Retinal pigment epithelial cell (primary cell): ENCODE data around the gene PRLH.

ENCODE experiments used
- DNase-seq: peaks from one replicate; pipeline ENCODE4 v3.0.0-alpha.2; 2010; ENCODE audit warnings: low read depth
- H3K4me3 ChIP-seq: 2 replicates; pipeline ENCODE4 v1.5.1; 2011; ENCODE audit warnings: mild to moderate bottlenecking, low read length, control low read depth, moderate library complexity
- TF ChIP-seq, protein P1 (sequence below): conservative IDR thresholded peaks from 2 replicates; pipeline ENCODE4 v1.5.1; 2011; ENCODE audit warnings: low read depth, low read length, control low read depth, inconsistent platforms

Gene PRLH

DNA sequence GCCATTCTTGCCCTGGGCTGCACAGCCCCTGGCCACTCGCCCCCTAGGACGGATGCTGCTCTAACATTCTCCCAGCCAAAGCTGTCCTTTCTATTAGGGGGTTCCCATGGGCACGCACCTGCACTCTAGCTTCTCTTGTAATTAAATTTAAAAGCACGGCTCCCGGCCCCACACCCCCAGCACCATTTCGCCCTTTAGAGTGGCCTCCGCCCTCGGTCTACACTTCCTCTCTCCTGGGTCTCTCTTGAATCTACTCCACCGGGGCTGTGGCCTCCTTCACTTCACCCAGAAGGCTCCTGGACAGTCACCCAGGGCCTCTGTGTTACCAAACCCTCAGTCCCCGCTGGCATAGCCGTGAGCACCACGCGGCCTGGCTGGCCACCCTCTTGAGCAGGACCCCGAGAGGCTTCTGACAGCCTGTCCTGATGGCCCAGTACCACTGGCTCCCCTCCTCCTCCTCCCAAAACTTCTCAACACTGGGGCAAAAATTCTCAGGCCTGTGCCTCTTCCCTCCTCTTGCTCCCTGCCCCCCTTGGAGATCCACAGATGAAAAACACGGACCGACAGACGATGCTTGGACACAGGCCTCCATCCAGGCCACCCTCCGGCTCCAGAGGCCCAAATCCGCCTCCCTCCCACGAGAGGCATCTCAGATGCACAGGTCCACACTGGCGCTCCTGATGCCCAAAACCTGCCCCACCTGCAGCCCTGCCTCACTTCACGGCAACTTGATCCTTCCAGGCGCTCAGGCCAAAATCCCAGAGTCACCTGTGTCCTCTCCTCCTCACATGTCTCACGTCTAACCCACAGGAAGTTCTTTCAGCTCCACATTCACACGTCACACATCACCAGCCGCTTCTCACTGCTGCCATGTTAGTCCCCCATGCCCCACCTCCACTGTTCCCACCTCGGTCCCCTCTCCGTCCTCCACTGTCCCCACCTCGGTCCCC lies 31.1 kb downstream of the PRLH start:
- no peak overlapping the region for H3K4me3 ChIP-seq
- TF ChIP-seq, protein P1, sequence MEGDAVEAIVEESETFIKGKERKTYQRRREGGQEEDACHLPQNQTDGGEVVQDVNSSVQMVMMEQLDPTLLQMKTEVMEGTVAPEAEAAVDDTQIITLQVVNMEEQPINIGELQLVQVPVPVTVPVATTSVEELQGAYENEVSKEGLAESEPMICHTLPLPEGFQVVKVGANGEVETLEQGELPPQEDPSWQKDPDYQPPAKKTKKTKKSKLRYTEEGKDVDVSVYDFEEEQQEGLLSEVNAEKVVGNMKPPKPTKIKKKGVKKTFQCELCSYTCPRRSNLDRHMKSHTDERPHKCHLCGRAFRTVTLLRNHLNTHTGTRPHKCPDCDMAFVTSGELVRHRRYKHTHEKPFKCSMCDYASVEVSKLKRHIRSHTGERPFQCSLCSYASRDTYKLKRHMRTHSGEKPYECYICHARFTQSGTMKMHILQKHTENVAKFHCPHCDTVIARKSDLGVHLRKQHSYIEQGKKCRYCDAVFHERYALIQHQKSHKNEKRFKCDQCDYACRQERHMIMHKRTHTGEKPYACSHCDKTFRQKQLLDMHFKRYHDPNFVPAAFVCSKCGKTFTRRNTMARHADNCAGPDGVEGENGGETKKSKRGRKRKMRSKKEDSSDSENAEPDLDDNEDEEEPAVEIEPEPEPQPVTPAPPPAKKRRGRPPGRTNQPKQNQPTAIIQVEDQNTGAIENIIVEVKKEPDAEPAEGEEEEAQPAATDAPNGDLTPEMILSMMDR: no peak
- no peak for DNase-seq

DNA sequence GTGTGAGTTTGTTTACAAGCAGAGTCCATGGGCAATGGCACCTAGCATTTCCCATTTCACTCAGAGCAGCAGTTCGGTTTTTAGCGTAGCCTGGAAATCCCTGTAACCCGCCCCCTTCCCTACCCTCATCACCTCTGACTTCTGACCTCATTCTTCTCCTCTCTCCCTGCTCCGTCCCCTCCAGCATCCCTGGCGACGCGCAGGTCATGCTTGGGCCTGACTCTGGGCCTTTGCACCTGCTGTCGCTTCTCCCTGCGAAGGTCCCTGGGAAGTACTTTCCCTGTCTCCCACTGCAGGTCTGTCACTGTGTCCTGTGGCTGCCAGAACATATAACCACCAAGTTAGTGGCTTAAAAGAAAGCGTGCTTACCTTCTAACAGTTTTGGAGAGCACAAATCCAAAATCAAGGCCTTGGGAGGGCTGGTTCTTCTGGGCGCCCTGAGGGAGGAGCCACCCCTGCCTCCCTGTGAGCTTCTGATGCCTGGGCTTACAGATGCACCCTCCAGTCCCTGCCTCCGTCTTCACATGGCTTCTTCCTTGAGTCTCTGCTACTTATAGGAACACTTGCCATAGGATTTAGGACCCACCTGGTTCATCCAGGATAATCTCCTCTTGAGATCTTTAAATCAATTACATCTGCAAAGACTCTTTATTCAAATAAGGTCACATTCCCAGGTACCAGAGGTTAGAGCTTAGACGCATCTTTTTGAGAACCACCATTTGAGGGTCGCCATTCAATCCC lies 32.3 kb downstream of the PRLH start:
- no peak for DNase-seq

DNA sequence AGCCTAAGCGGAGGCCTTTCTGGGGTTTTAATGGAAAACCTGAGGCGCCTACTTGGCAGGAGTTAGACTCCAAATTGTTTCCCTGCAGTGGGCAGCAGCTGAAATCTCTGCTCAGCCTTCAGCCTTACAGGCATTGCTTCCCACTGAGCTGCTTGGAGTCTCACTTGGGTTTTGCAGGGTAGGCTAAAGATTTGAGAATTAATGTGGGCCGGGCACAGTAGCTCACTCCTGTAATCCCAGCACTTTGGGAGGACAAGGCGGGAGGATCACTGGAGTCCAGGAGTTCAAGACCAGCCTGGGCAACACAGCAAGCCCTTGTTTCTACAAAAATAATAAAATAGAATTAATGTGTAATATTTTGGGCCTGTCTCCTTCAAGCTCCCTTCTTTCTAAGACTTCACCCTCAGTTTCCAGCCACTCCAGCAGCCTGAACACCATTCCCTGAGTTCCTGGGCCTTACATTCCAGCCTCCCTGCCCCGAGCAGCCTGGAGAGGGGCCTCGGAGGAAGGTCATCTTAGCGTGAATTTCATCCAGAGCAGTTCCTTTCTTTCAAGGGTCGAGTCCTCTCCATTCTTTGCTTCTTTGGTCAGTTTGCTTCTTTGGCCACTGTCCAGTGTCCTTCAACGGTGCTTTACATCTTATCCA lies 33.2 kb downstream of the PRLH start:
- TF ChIP-seq, protein P1: no peak
- H3K4me3 ChIP-seq: no peak overlapping the region

More for the DNA sequence above, 32.3 kb downstream of the PRLH start:
- TF ChIP-seq, protein P1: no peak
- H3K4me3 ChIP-seq: no peak overlapping the region

DNA sequence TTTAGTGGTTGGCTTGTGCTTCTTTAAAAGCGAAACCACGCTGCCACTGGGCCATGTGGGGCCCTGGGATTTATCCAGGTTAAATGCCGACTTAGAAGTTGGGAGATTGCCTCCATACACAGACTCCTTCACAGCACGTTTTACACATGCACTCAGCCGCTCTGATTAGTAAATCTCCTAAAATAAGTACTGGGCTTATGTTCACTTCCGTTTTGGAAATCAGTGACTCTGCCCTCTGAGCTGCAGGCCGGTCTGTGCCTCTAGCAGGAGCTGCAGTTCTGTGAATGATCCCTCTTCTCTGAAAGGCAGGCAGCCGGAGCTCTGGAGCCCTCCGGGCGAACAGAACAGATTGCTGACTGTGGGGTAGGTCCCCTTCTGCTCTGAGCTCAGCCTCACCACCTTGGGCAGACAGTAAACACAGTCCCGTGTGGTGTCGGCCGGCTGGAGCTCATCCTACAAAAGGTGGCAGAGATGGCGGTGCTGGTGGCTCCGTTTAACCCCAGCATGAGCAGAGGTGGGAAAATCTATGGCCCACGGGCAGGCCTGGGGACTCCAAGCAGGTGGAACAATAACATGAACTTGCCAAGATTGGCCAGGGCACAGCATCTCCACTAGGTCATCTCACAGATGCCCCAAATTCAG lies 34.0 kb downstream of the PRLH start:
- TF ChIP-seq, protein P1: peak; percentile 37
- DNase-seq: no peak
- no peak overlapping the region for H3K4me3 ChIP-seq

More for the DNA sequence above, 33.2 kb downstream of the PRLH start:
- DNase-seq: no peak

DNA sequence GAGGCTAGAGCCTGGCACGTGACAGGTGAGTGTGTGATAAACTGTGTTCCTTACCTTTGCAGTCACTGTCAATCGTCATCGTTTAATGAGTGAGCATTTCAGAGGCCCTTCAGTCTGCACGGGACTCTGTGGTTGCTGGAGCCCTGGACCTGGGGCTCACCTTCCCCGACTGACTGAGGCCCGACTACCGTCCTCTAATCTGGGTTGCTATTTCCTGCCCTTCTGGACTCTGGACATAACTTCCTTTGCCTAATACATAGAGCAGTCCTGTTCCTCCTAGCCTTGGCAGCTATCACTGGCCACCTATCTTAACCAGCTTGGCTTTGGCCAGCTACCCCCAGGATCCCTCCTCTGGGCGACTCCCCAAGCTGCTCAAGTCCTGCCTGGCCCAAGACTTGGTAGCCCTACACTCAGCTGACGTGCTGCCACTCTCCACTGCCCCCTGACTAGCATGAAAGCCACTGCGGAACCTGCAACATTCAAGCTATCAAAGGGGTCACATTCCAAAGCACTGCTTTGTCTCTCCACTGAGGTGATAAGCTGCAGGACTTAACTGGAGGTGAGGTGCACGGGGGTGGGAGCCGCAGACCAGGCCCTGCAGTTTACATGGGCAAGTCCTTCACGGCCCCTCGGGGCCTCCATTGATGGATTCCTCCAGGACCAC lies 35.2 kb downstream of the PRLH start:
- DNase-seq: no peak
- TF ChIP-seq, protein P1: peak; percentile 43

DNA sequence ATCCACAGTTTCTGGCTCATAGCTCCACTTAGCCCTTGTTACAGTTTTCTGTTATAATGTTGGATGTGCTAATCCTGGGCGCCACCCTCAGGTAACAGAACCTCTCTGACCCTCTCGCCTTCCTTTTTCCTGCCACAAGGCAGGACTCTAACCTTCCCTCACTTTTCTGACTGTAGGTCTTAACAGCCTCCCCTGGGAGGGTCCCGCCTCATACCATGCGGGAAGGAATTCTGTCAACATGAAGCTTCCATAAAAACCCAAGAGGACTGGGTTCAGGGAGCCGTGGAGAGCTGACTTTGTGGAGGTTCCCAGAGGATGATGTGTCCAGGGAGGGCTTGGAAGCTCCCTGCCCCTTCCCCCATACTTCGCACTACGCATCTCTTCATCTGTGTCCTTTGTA lies 36.0 kb downstream of the PRLH start:
- DNase-seq: no peak
- TF ChIP-seq, protein P1: no peak
- H3K4me3 ChIP-seq: no peak overlapping the region

More for the DNA sequence above, 35.2 kb downstream of the PRLH start:
- H3K4me3 ChIP-seq: no peak overlapping the region
